SH-SY5Y (cell line): ENCODE results near the gene C5.

Experiments
- GATA2 ChIP-seq: IDR thresholded peaks from 2 replicates; pipeline ENCODE4 v1.6.1; 2011; ENCODE audit warnings: mild to moderate bottlenecking, low read depth, low read length
- GATA3 ChIP-seq: IDR thresholded peaks from 2 replicates; pipeline ENCODE4 v1.6.1; 2011; ENCODE audit warnings: low read depth, mild to moderate bottlenecking, low read length, moderate library complexity

- TF ChIP-seq GATA2: no peak
- no peak for TF ChIP-seq GATA3
Measured at GRCh38 chr9:120965344-120966012, 84.6 kb downstream of the C5 start.
